GM19455 (cell line): ENCODE results near the gene NSMCE1.
"Not testable (repeated sequence)": the region's sequence is repeated elsewhere in the genome, so short reads cannot be mapped to it uniquely, and the experiment has no call there.

ENCODE experiments used
- ATAC-seq: cut with Tn5 transposase; IDR thresholded peaks from one replicate; pipeline ENCODE4 v1.9.1; 2021; ENCODE audit not compliant: unreplicated experiment

NSMCE1 gene

DNA sequence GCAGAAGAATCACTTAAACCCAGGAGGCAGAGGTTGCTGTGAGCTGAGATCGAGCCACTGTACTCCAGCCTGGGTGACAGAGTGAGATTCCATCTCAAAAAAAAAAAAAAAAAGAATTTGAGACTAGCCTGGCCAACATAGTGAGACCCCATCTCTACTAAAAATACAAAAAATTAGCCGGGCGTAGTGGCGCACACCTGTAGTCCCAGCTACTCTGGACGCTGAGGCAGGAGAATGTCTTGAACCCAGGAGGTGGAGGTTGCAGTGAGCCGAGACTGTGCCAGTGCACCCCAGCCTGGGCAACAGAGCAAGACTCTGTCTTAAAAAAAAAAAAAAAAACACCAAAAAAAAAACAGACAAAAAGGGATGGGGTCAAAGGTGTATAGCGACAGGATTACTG lies 4.1 kb upstream of the NSMCE1 start:
- not testable (repeated sequence) for ATAC-seq

DNA sequence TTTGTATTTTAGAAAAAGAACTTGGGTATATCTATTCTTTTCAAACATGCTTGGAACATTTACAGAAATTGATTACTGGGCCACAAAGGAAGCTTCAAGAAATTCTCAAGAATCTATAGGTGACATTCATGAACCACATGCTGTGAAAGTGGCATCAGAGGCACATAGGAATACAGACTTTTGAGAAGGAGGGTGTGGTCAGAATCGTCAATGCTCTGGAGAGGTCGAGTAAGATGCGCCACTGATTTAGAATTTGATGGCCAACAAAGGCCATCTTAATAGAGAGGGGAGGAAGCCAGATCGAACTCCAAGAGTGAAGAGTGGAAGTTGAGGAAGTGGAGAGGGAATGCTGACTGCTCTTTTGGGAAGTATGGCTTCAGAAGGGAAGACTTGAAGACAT lies 3.5 kb upstream of the NSMCE1 start:
- no peak for ATAC-seq

DNA sequence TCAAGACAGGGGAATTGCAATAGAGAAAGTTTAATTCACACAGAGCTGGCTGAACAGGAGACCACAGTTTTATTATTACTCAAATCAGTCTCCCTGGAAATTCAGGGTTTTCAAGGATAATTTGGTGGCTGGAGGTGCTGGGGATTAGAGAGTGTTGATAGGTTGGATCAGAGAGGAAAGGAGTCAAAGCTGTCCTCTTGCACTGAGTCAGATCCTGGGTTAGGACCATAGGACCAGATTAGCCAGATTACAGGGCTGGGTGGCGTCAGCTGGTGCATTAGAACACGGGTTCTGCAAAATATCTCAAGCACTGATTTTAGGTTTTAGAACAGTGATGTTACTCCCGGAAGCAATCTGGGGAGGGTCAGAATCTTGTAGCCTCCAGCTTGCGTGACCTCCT lies 1.8 kb upstream of the NSMCE1 start:
- ATAC-seq, result no peak

DNA sequence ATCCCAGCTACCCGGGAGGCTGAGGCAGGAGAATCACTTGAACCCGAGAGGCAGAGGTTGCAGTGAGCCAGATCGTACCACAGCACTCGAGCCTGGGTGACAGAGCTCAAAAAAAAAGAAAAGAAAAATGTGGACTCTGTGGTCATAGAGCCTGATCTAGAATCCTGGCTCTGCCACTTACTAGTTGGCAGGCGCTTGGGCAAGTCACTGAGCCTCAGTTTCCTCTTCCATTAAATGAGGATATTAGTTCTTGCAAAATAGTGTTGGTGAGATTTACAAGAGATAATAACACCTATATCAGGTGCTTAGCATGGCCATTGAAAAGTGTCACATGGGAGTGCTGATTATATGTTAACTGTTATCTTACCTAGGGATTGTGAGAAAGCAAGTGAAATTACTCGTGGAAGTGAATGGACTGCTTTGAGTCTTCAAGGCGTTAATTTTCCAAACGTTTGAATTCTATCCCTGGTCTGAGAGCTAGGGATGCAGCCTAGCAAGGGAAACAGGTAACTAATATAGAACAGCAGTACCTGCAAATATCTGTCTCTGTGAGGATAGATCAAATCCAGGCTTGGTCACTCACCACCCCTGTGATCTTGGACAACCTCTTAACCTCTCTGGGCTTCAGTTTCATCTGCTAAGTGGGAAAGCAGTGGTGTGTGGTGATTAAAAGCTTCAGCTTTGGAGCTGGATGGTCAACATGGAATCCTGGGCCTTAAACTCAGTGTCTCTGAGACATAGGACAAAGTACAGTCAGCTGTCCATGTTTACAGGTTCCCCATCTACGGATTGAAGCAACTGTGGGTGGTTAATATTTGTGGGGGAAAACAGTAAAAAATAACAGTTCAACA lies 953 bp upstream of the NSMCE1 start:
- ATAC-seq, result no peak

DNA sequence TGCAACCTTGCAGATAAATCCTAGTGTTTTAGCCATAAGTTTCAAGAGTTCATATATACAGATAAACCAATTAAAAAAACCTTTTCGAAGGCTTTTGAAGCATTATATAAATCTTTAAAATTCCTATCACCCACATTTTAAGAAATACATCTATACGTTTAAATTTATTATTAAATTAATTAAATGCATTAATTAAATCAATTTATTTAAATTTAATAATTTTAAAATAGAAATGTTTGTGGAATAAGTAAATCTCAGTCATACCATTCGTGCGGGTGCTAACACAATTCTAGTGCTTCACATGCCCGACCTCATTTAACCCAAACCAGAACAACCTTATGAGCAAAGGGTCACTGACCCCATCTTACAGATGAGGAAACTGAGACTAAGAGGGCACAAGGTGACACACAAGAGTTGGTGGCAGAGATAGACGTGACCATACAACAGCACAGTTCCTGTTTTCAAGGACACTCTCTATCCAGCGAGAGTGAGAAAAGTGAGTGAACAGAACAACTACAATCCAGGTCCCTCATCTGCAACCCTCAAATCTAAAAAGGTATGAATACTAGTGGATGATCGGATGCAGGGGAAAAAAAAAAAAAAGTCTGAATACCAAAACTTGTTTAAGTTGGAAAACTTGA lies 1.4 kb downstream of the NSMCE1 start:
- no peak for ATAC-seq

DNA sequence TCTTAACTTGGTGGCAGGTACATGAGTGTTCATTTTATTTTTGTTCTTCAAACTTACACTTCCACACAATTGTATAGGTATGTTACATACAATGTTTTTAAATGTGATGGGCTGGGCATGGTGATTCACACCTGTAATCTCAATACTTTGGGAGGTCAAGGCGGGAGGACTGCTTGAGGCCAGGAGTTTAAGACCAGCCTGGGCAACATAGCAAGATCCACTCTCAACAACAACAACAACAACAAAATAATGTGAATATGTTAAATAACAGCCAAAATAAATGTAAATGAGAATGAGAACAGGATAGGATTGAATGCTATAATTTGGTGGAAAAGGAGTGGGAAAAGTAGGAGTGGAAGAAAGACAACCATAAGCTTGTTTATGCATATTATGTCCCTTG lies 2.6 kb downstream of the NSMCE1 start:
- no peak for ATAC-seq

DNA sequence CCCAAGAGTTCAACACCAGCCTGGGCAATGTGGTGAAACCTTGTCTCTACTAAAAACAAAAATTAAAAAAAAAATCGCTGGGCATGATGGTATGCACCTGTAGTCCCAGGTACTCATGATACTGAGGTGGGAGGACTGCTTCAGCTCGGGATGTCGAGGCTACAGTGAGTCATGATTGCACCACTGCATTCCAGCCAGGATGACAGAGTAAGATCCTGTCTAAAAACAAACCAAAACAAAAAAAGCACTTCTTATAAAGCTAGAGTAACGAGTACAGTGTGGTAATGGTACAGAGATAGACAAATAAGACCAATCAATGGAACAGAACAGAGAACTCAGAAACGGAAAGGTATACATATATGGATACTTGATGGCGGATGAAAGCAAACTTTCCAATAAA lies 4.4 kb downstream of the NSMCE1 start:
- no peak for ATAC-seq

DNA sequence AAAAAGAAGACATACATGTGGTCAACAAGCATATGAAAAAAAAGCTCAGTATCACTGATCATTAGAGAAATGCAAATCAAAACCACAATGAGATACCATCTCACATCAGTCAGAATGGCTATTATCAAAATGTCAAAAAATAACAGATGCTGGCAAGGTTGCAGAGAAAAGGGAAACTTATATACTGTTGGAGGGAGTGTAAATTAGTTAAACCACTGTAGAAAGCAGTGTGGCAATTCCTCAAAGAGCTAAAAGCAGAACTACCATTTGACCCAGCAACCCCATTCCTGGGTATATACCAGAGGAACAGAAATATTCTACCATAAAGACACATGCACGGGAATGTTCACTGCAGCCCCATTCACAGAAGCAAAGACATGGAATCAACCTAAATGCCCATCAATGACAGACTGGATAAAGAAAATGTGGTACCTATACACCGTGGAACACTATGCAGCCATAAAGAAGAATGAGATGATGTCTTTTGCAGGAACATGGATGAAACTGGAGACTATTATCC lies 5.6 kb downstream of the NSMCE1 start:
- not testable (repeated sequence) for ATAC-seq

DNA sequence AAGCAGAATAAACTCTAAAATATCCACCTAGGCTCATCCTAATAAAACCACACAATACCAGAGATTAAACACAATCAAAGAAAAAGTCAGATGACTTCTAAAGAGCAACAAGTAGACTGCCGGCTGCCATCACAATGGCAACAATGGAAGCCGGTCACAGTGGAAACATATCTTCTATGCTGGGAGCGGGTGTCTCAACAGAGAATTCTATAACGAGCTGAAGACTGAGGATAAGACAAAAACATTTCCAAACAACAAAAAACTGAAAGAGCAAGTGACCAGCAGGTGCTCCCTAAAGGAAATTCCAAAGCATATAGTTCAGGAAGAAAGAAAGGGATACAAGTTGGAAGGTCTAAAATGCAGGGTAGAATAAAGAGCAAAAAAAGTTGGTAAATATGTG lies 8.9 kb downstream of the NSMCE1 start:
- no peak for ATAC-seq

DNA sequence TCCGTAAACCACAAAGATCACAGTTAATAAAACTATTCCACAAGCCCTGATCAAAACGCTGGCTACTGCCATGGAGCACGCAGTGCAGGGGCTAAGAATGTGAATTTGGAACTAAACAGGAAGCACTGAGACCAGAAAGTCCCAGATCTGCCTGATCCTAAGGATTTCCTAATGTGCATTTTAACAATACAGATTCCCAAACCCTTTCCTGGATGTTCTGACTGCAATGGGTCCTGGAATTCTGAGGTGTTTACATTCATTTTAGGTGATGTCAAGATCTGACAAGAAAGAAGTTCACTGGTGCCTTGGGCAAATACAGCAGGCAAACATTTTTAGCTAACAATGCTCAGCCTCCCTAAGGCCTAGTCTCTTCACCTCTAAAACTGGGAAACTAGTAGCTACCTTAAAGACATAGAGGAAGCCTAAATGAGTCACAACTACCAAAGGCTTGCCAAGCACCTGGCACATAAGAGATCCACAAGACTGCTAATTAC lies 10.3 kb downstream of the NSMCE1 start:
- ATAC-seq, result no peak

DNA sequence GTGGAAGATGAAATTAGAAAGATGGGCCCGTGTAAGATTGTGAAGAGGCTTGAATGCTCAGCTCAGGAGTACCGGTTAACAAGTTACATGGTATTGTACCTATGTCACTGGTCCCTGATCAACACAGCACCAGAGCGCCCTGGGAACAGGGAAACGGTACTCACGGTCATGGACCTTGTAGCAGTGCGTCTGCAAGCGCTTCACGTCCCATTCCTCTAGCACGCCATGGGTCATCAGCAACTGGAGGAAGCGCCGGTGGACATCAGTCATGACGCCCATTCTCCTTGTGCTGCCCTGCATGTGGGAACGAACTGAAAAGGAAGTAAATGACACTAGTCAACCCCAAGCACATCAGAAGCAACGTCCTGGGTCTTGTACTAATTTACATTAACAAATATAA lies 11.3 kb downstream of the NSMCE1 start:
- no peak for ATAC-seq

DNA sequence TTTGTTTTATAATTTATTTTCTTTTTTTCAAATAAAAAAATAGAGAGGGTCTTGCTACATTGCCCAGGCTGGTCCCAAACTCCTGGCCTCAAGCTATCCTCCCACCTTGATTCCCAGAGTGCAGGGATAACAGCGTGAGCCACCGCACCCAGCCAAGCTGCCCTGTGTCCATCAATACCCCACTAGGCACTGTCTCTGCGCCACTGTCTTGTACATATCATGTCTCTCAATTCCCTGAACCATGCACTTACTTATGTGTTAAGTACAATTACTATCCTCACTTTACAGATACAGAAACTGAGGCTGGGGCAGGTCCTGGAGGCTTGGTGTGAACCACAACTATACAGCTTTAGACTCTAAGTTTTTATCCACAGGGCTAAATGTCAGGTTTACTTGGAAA lies 11.7 kb downstream of the NSMCE1 start:
- no peak for ATAC-seq

DNA sequence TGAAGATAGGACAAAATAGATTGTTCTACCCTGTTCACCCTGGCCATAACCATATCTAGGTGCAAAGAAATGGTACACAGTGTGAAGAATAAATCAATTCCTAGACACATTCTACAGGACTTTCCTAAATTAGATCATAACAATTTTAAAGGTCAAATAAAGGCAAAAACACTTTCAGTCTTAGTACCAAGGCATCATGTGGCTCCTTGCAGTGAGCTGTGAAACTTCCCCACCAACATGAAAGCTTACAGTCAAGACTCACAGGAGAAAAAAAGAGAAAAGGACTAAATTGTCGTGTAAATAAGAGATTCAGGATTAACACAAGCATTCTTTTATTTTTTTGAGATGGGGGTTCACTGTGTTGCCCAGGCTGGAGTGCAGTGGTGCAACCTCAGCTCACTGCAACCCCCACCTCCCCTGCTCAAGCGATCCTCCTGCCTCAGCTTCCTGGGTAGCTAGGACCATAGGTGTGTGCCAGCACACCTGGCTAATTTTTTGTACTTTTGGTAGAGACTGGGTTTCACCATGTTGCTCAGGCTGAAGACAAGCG lies 14.2 kb downstream of the NSMCE1 start:
- ATAC-seq, result no peak

DNA sequence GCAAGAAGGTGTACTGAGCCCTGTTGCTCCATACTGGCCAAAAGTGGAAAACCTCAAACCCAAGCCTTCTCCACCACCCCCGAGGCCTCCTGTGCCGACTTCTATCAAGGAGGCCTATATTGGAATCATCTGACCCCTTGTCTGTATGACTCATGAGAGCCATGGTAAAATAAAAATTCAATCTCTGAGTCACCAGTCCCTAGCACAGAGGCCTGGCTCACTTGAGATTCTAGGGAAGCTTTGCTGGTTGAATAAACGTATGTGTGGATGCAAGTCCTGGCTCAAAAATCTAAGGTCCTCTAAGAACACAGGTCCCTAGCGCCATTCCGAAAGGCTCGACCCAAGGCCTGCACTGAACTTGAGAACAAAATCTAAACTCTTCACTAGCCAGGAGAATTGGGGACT lies 15.0 kb downstream of the NSMCE1 start:
- ATAC-seq, result no peak

DNA sequence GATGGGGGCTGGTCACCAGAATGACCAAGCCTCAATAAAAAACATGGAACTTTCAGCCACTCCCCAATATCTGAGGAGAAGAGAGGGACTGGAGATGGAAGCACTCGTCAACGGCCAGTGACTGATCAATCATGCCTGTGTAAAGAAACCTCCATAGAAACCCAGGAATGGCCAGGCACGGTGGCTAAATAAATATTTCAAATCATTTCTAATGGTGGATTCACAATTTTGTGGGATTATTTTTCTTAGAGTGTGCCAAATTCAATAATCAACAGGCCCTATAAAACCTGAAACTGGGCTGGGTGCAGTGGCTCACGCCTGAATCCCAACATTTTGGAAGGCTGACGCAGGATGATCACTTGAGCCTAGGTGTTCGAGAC lies 16.4 kb downstream of the NSMCE1 start:
- no peak for ATAC-seq

DNA sequence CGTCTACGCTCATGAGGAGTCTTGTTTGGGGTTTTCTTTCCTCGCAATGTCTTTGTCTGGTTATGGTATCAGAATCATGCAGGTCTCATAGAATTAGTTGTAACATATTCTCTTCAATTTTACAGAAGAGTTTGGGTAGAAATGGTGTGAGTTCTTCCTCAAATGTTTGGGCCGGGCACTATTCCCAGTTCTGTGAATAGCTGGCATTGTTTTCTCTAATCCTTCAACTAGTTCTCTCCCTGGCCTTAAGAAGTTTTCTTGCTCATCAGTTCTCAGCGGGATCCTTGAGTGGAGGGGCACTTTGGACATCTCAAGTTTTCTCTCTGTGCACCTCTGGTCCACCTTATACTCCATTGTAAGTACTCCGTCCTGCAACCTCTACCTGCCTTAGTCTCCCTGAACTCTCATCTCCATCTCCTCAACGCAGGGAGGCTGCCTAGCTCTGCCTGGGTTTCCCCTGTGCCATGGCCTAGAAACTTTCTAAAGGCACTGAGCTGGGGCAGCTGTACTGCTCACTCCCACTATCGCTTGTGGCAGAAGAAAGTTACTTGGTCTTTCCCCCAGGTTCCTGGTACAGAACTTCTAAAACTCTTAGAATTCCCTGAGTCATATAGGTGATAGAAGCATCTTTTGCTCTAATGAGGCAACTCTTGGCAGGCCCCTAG lies 16.9 kb downstream of the NSMCE1 start:
- no peak for ATAC-seq

DNA sequence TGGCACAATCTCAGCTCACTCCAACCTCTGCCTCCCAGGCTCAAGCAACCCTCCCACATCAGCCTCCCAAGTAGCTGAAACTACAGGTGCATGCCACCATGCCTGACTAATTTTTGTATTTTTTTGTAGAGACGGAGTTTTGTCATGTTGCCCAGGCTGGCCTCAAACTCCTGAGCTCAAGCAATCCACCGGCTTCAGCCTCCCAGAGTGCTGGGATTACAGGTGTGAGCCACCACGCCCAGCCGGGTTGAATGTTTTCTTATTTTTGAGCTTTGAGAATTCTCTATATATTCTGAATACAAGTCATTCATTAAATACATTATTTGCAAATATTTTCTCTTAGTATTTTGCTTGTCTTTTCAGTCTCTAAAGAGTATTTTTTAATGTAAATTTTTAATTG lies 19.7 kb downstream of the NSMCE1 start:
- ATAC-seq, result not testable (repeated sequence)

DNA sequence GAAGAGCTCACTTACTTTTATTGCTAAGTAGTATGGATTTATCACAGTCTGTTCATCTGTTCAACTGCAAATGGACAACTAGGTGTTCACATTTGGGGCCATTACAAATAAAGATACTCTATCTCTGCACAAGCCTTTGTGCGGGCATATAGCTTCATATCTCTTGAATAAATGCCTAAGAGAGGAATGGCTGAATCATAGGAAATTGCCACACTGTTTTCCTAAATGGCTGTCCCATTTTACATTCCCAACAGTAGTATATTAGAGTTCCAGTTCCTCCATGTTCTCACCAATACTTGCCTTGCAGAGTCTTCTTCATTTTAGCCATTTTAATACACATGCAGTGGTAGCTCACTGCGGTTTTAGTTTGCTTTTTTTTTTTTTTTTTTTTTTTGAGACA lies 20.5 kb downstream of the NSMCE1 start:
- ATAC-seq, result no peak

DNA sequence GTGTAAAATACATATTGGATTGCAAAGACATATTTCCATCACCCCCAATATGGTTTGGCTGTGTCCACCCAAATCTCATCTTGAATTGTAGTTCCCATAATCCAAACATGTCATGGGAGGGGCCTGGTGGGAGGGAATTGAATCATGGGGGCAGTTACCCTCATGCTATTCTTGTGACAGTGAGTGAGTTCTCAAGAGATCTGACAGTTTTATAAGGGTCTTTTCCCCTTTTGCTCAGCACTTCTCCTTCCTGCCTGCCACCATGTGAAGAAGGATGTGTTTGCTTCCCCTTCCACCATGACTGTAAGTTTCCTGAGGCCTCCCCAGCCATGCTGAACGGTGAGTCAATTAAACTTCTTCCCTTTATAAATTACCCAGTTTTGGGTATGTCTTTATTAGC lies 21.5 kb downstream of the NSMCE1 start:
- ATAC-seq, result not testable (repeated sequence)

DNA sequence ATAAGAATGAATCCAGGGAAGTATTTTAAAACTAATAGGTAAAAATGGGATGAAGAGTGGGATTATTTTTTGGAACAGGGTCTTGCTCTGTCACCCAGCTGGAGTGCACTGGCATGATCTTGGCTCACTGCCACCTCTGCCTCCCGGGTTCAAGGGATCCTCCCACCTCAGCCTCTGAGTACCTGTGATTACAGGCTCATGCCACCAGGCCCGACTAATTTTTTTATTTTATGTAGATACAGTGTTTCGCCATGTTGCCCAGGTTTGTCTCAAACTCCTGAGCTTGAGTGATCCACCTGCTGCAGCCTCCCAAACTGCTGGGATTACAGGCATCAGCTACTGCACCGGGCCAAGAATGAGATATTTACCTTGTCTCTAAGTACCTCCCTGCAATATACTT lies 22.1 kb downstream of the NSMCE1 start:
- ATAC-seq, result no peak
